ENCODE measurements around the gene PBX1.

DNA sequence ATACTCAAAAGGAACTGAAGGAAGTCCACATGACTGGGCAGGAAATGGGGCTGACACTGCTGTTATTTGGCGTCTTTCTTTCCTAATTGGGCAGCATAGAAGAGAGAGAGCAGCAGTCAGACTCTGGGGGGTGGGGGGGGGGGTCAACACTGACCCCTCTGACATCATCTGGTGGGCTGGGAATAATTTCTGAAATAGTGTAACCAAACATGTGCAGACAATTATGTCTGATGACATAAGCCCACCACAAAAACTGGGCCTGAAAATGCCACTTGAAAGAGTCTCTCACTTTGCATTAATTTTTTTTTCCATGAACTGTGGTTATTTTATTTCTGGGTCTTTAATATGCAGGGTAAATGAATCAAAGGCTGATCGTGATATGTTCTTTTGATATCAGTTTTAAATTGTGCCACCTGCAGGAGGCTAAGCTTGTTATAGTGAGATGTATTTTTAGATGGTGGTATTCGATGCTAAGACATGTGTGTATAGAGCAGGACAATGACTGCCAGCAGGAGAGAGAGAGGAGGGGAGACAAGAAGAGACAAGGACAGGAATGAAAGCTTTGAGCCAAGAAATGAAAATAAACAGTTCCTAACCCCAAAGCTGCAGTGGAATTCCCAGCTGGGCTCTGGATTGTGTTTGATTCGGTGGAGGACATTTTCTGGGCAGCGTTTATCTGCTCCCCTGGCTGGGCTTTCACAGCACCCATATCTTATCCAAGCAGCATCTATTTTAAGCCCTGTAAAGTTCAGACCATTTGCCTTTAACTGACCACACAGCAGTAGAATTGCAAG lies 264.7 kb downstream of the PBX1 start:
- TF ChIP-seq POLR2A (IDR thresholded peaks at IDR 0.05) (no peak), CTCF (IDR thresholded peaks at IDR 0.05) (peak in 3 of 4 experiments; percentile 10 to 34 (median 14)), EP300 (IDR thresholded peaks at IDR 0.05) (peak; percentile 72 to 93 (median 89)), POLR2AphosphoS5 (IDR thresholded peaks at IDR 0.05) (peak; percentile 93 to 99 (median 97))

All from sigmoid colon (tissue), 4 donors.